GM13976 (cell line): Measurements from ENCODE around the gene FNDC7.

Experiments
- DNase-seq: peaks from one replicate; pipeline ENCODE4 v3.0.0; 2012; ENCODE audit warnings: low spot score
- CTCF ChIP-seq: IDR thresholded peaks from 2 replicates; pipeline ENCODE4 v1.5.1; 2012; ENCODE audit warnings: borderline replicate concordance, mild to moderate bottlenecking; ENCODE audit not compliant: insufficient read depth; ENCODE audit errors: extremely low read depth, missing control alignments, control extremely low read depth
- in situ Hi-C: fragments of 300-500 bp; cut with MboI; formaldehyde crosslinking; loops from one replicate; pipeline ENCODE4 v1.12.0; 2022; ENCODE audit warnings: low sequenced_read_pairs, mixed read lengths, inconsistent platforms; ENCODE audit not compliant: unreplicated experiment

FNDC7 gene

GRCh38 chr1:108719656-108720435 is 7.1 kb downstream of the FNDC7 start:
- in situ Hi-C loops = no loop called here
- TF ChIP-seq CTCF = no peak
- DNase-seq = no peak

GRCh38 chr1:108722292-108722691 is 9.6 kb downstream of the FNDC7 start:
- TF ChIP-seq CTCF = no peak
- in situ Hi-C loops = no loop called here
- DNase-seq = no peak

GRCh38 chr1:108725906-108726305 is 13.2 kb downstream of the FNDC7 start:
- in situ Hi-C loops = no loop called here
- no peak for DNase-seq
- no peak for TF ChIP-seq CTCF

GRCh38 chr1:108728327-108728923 is 15.7 kb downstream of the FNDC7 start:
- in situ Hi-C loops = no loop called here
- TF ChIP-seq CTCF = no peak
- no peak for DNase-seq

GRCh38 chr1:108729481-108729880 is 16.8 kb downstream of the FNDC7 start:
- DNase-seq = no peak
- TF ChIP-seq CTCF = no peak
- in situ Hi-C loops = no loop called here

GRCh38 chr1:108732398-108732797 is 19.7 kb downstream of the FNDC7 start:
- in situ Hi-C loops = no loop called here
- DNase-seq = no peak
- TF ChIP-seq CTCF = no peak
